HG03469 (cell line): ENCODE results near the gene TBX15.

Experiments
- ATAC-seq: cut with Tn5 transposase; IDR thresholded peaks from one replicate; pipeline ENCODE4 v1.9.1; 2021; ENCODE audit warnings: mild to moderate bottlenecking, moderate library complexity, moderate number of reproducible peaks; ENCODE audit not compliant: unreplicated experiment

Gene TBX15

GRCh38 chr1:118985640-118986554 is 2.2 kb downstream of the TBX15 start:
- no peak for ATAC-seq

GRCh38 chr1:118984722-118985639 is 3.2 kb downstream of the TBX15 start:
- ATAC-seq: no peak

GRCh38 chr1:118984086-118984721 is 3.9 kb downstream of the TBX15 start:
- ATAC-seq: no peak

- ATAC-seq: no peak
Measured at GRCh38 chr1:118983558-118984041, 4.5 kb downstream of the TBX15 start.

GRCh38 chr1:118982821-118983557 is 5.2 kb downstream of the TBX15 start:
- ATAC-seq: no peak

- ATAC-seq: no peak
Measured at GRCh38 chr1:118982266-118982665, 5.9 kb downstream of the TBX15 start.

- ATAC-seq: no peak
Measured at GRCh38 chr1:118981436-118981835, 6.7 kb downstream of the TBX15 start.

- ATAC-seq: no peak
Measured at GRCh38 chr1:118979754-118980575, 8.2 kb downstream of the TBX15 start.

- ATAC-seq: no peak
Measured at GRCh38 chr1:118978914-118979701, 9.0 kb downstream of the TBX15 start.

- ATAC-seq: no peak
Measured at GRCh38 chr1:118977600-118977999, 10.5 kb downstream of the TBX15 start.

GRCh38 chr1:118974661-118975060 is 13.5 kb downstream of the TBX15 start:
- no peak for ATAC-seq

- no peak for ATAC-seq
Measured at GRCh38 chr1:118973531-118974137, 14.5 kb downstream of the TBX15 start.

- no peak for ATAC-seq
Measured at GRCh38 chr1:118973032-118973431, 15.1 kb downstream of the TBX15 start.

GRCh38 chr1:118970451-118970850 is 17.7 kb downstream of the TBX15 start:
- ATAC-seq: no peak

- no peak for ATAC-seq
Measured at GRCh38 chr1:118963456-118964430, 24.4 kb downstream of the TBX15 start.

- ATAC-seq: no peak
Measured at GRCh38 chr1:118963138-118963455, 25.0 kb downstream of the TBX15 start.

GRCh38 chr1:118961156-118961555 is 27.0 kb downstream of the TBX15 start:
- ATAC-seq: no peak
